ENCODE results near the gene TECPR2.

TECPR2 gene

GRCh38 chr14:102375119-102375518, 12.4 kb downstream of the TECPR2 start:
- no peak for DNase-seq (ENCODE audit: low spot score)

GRCh38 chr14:102377696-102378095, 15.0 kb downstream of the TECPR2 start:
- DNase-seq (ENCODE audit: low spot score) = no peak

- DNase-seq (ENCODE audit: low spot score) = no peak
These were observed 16.1 kb downstream of the TECPR2 start for GRCh38 chr14:102378830-102379229.

- no peak for DNase-seq (ENCODE audit: low spot score)
These were observed 24.3 kb downstream of the TECPR2 start for GRCh38 chr14:102387086-102387485.

GRCh38 chr14:102389246-102389645, 26.5 kb downstream of the TECPR2 start:
- no peak for DNase-seq (ENCODE audit: low spot score)

GRCh38 chr14:102390064-102390855, 27.5 kb downstream of the TECPR2 start:
- no peak for DNase-seq (ENCODE audit: low spot score)

GRCh38 chr14:102392506-102392905, 29.8 kb downstream of the TECPR2 start:
- DNase-seq (ENCODE audit: low spot score) = no peak

GRCh38 chr14:102394717-102395375, 32.1 kb downstream of the TECPR2 start:
- DNase-seq (ENCODE audit: low spot score) = no peak

- no peak for DNase-seq (ENCODE audit: low spot score)
These were observed 33.8 kb downstream of the TECPR2 start for GRCh38 chr14:102396521-102396920.

GRCh38 chr14:102403028-102403427, 40.3 kb downstream of the TECPR2 start:
- no peak for DNase-seq (ENCODE audit: low spot score)

GRCh38 chr14:102407258-102407657, 44.5 kb downstream of the TECPR2 start:
- no peak for DNase-seq (ENCODE audit: low spot score)

- DNase-seq (ENCODE audit: low spot score) = no peak
These were observed 46.0 kb downstream of the TECPR2 start for GRCh38 chr14:102408724-102409123.

GRCh38 chr14:102415671-102416070, 52.9 kb downstream of the TECPR2 start:
- no peak for DNase-seq (ENCODE audit: low spot score)

GRCh38 chr14:102417001-102417431, 54.3 kb downstream of the TECPR2 start:
- DNase-seq (ENCODE audit: low spot score) = no peak

GRCh38 chr14:102417646-102418045, 54.9 kb downstream of the TECPR2 start:
- no peak for DNase-seq (ENCODE audit: low spot score)

- DNase-seq (ENCODE audit: low spot score) = no peak
These were observed 55.6 kb downstream of the TECPR2 start for GRCh38 chr14:102418169-102418852.

- no peak for DNase-seq (ENCODE audit: low spot score)
These were observed 56.1 kb downstream of the TECPR2 start for GRCh38 chr14:102418853-102419240.

GRCh38 chr14:102419276-102419675, 56.5 kb downstream of the TECPR2 start:
- DNase-seq (ENCODE audit: low spot score) = no peak

GRCh38 chr14:102419716-102420115, 57.0 kb downstream of the TECPR2 start:
- no peak for DNase-seq (ENCODE audit: low spot score)

GRCh38 chr14:102421411-102422057, 58.8 kb downstream of the TECPR2 start:
- peak; percentile 2 for DNase-seq (ENCODE audit: low spot score)

GRCh38 chr14:102424520-102424919, 61.8 kb downstream of the TECPR2 start:
- DNase-seq (ENCODE audit: low spot score) = peak; percentile 1

- peak; percentile 3 for DNase-seq (ENCODE audit: low spot score)
These were observed 62.2 kb downstream of the TECPR2 start for GRCh38 chr14:102424923-102425322.

Measured in AG08396 (cell line).